NCI-H187 treated with DMSO at 0.1 percent for 48 hours (cell line): ENCODE measurements around the gene SH3BP4.
"Not testable (repeated sequence)": the region's sequence is repeated elsewhere in the genome, so short reads cannot be mapped to it uniquely, and the experiment has no call there.

ENCODE experiments used
- DNase-seq: peaks from one replicate; lab custom pipeline; 2025; lab: John Stamatoyannopoulos, UW

Gene SH3BP4

DNA sequence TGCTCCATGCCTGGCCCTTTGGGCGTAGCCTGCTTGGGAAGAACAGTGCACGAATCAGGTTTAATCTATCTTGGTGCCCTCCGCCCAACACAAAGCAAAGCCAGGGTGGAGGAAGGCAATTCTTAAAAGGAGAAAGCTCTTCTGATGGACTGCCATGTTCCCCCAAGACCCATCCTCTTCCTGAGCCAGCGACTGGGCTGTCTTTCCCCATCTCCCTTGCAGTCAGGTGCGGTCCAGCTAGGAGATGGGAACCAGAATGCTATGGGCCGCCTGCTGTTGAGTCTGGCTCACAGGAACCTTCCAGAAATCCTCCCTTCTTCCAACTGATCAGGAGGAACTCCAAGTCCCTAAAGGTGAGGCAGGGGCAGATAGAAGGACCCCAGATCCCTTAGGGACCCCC is 105.0 kb downstream of the SH3BP4 start:
- DNase-seq: no peak

DNA sequence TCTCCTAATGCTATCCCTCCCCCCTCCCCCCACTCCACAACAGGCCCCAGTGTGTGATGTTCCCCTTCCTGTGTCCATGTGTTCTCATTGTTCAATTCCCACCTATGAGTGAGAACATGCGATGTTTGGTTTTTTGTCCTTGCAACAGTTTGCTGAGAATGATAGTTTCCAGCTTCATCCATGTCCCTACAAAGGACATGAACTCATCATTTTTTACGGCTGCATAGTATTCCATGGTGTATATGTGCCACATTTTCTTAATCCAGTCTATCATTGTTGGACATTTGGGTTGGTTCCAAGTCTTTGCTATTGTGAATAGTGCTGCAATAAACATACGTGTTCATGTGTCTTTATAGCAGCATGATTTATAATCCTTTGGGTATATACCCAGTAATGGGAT is 105.8 kb downstream of the SH3BP4 start:
- not testable (repeated sequence) for DNase-seq

DNA sequence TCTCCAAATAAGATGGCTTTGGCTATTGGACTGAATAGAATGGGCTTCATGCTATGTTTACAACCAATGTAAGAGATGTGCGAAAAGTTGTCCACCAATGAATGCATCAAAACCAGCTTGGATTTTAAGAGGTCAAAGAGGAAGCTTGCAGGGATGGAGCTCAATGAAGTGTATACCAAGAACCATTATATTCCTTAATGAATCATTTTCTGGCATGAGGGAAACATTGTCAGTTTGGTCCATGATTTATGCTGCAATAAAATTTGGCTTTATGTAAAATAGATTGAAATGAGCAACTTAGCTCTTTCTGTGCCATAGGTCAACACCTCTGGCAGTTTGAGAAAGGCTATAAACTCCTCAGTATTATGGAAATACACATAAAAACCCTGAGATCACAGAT is 107.3 kb downstream of the SH3BP4 start:
- no peak for DNase-seq

DNA sequence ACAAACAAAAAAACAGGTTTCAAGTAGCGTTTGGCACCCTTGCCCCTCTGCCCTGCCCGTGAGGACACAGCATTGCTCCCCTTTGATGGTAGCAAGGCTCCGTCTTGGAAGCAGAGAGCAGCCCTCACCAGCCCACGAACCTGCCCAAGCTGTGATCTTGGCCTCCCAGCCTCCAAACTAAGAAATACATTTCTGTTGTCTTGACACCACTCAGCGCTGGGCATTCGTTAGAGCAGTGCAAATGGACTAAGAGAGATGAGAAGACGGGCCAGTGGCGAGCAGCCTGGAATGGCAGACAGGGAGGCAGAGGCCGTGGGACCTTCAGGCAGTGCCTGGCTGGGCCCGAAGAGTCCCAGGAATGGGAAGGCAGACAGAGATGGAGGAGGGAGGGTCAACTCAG is 109.8 kb downstream of the SH3BP4 start:
- DNase-seq: no peak

DNA sequence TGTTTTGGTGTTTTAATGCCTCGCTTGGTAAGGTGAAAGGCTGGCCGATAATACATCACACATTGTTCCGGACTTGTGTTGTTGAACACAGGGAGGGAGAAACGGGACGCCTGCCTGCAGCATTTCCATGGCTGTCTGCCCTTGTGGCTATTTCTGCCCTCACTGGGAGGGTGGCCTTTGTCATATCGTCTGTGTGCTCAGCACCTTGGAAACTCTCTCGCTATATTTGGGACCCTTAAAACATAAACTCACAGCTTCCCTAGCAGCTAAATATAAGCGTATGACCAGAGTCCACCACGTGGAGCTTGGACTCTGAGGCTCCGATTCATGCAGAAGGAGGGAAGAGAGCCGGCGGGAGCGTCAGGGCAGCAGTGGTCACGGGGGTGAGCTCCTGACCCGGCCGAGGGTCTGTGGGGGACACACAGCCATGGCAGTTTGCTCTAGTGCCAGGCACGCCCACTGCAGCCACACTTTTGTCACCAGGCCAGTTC is 111.7 kb downstream of the SH3BP4 start:
- DNase-seq: no peak

DNA sequence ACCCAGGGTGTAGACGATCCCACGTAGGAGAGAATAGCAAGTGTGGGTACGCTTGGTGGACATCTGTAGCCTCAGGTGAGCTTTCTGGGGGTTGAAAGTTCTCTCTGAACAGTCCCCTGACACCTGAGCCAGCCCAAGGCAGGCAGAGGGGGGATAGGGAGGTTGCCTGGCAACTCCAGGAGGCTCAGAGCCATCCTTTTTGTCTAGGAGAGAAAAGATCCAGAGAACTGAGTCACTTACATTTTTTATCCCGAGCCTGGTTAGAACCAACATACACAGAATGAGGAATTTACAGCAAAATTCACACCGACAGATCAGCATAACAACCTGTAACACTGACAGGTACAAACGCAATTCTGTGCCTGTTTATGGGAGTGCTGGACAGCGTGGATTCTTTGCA is 113.2 kb downstream of the SH3BP4 start:
- no peak for DNase-seq

DNA sequence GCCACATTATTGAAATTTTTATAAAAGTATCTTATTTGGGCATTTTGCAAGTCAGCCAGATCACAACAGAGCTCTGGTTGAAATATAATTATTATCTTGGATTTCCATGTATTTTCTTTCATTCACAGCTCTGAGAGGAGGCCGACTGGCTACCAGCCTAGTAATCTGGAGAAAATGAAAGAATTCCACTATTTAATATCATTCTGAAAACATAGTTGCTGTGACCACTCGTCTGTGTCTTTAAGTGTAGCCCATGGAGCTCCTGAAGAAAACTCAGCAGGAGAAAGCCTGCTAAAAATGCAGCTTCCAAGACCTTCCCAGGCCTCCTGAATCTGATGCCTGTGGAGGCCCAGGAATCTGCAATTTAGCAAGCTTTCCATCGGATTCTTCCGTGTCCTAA is 114.7 kb downstream of the SH3BP4 start:
- no peak for DNase-seq

DNA sequence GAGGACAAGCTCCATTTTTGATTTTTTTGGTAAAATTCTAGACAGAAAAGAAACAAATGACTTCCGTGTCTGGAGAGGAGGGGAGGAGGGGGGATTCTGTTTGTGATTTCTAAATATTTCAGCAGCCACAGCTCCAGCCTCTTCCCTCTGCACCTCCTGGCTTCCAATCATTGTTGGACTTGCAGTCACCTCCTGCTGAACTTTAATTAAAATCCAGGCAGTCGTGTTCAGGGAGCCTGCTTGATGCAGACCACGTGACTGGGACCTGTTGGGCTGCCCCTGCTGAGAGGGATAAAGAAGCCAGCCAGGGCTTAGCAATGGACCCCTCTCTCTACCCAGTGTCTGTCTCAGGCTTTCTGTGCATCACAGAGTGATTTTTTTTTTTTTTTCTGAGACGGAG is 115.1 kb downstream of the SH3BP4 start:
- no peak for DNase-seq

DNA sequence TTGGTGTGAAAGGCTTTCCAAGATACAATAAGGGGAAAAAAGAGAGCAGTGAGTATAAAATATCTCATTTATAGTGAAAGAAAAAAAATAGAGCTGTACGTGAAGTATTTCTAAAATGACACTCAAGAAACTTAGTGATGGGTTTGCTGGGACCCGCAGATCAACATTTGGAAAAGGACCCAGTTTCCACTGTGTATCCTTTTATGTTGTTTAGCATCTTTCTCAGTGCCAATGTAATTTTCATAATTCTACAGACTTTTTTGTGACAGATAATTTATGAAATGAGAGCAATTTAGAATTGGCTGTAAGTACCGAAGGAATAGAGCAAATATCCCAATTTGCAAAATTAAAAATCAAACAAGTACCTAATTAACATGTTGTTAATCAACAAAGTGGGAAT is 116.9 kb downstream of the SH3BP4 start:
- no peak for DNase-seq

DNA sequence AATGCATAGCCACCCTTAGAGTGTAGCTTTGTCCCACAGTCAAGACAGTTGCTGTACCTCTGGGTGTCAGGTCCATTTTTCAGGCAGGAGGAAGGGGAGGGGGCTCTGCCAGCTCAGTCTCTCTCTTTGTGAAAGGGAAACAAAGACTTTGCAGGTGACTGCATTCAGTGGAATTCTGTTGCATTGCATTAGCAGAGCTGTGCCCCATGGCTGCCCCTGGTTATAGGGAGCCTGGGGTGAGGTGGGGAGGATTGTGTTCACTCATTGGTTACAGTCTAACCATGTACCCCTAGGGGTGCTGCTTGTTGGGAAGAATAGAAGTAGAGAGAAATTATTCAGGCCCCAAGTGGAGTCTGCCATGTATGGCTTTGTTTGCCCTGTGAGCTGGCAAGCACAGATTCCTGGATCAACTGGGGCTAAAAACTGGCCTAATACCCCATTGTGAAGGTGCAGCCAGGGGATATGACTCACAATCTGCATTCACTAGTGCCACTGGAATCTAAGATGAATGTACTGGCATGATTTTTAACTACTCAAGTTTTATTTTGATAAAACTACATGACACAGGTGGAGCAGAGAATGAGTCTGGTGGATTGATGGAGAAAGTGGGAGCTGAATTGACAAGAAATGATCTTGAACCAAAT is 118.4 kb downstream of the SH3BP4 start:
- no peak for DNase-seq

DNA sequence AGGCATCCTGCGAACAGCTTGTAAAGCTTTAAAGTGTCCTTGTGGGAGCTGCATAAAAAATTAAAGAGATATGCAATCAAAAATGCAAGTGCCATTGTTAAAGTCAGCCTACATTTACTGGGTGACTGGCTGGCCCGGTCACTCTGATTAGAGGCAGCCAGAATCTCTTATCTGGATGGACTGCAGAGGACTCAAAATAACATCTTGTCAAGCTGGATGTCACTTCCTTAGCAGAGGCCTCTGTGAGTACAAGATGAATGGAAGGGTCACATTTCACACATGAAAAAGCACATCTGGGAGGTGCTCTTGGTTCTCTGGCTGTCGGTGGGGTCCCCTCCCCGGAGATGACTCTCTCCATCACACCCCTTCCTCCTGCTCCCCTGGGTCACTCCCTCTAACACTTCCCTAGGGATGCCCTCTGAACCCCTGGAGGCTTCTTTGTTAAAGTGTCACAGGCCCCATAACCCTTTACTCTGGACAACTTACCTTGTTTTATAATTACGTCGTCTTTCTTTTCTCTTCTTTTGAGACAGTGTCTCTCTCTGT is 122.1 kb downstream of the SH3BP4 start:
- no peak for DNase-seq

DNA sequence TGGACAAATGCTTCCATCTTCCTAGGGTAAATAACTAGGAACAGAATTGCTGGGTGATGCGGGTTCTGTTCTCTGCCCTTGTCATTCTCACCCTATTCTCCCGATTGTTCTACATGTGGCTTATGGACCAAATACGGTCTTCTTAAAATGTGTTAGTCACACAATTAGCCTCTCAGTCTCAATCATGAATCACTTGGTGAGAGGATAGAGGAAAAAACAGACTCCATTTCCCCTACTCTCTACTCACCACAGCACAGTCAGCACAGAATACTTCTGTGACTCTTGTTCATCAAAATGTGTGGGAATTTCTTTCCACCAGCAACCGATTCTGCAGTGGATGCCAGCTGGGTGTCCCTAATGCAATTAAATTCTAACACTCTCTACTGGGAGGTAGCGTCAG is 125.2 kb downstream of the SH3BP4 start:
- no peak for DNase-seq

DNA sequence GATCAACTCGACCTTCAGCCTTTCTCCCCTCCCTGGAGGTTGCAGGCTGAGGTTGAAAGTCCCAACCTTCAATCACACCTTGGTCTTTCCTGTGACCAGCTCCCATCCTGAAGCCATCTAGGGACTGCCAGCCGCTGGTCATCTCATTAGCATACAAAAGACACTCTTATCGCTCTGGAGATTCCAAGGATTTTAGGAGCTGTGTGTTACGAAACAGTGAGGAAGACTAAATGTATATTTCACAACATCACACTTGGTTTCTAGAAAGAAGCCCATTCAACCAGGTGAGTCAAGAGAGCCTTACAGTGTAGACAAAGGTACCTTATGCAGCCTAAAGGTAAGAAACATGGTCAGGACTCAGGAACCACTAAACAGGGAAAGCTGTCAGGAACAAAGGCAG is 126.4 kb downstream of the SH3BP4 start:
- no peak for DNase-seq

DNA sequence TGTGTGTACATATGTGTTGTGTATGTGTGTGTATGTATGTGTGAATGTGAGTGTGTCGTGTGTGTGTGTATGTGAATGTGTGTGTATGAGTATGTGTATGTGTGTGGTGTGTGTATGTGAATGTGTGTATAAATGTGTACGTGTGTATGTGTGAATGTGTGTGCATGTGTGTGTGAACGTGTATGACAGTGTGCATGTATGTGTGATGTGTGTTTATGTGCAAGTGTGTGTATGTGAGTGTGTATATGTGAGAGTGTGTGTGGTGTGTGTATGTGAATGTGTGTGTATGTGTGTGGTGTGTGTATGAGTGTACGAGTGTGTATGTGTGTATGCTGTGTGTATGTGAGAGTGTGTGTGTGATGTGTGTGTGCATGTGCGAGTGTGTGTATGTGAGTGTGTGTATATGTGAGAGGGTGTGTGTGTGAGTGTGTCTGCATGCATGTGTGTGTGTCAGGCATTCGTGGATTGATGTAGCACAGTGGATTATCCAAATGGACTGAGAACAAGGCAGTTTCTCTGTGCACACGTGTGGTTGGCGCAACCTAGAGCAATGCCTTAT is 127.2 kb downstream of the SH3BP4 start:
- DNase-seq: no peak

DNA sequence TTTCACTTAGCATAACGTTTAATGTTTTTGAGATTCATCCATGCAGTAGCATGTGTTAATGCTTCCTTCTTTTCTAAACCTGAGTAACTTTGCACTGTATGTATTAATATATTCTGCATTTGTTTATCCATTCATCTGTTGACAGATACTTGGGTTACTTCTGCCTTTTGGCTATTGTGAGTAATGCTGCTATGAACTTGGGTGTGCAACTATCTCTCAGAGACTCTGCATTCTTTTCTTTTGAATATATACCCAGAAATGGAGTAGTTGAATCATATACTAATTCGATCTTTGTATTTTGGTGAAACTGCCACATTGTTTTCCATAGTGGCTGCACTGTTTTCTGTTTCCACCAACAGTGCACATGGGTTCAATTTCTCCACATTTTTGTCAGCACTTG is 128.3 kb downstream of the SH3BP4 start:
- no peak for DNase-seq

DNA sequence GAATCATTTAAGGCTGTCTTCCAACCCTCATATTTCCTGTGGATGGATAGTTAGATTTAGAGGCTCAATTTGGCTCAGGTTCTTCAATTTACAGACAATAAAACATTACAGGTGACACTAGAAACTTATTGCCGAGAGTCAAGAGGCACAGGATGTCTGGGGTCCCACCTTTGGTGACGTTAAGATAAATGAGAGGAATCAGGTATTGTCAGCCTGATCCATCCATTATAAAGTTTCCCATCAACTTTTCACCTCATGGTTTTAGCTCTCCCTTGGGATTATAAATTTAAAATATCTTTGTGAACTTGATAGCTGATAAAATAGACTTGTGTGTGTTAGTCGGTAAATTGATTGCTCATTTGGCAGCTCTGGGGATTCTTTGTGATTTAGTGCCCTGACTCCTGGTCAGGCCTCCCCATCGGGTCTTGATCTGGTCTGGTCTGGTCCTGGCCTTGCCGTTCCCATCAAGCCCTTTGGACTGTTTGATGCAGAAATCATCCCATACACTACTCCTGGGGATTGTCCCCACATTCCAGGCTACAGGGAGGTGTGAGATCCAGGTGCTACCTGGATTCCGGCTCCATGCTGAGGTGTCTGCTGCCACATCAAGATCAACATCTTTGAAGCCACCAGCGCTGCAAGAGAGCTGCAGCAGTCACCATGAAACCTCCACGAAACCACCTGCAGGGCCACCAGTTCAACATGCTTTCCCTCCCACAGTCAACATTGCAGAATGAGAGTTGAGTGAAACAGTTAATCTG is 130.9 kb downstream of the SH3BP4 start:
- DNase-seq: no peak

DNA sequence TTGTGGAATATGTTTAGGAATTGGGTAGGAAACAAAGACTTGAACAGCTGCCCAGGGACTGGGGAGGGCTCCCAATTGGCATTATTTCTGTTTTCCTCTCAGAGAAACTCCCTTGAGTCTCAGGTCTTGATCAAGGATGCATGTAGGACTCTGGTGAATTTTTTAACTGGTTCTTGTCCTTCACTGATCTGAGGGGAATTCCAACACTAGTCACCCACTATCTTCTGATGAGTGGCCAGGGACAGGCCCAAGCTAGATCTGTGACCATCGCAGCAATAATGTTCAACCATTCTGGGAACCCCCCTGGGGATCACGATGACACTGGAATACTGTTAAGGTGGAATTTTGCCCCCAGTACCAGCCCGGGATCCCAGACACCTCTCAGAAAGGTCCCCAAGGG is 132.0 kb downstream of the SH3BP4 start:
- DNase-seq: no peak

DNA sequence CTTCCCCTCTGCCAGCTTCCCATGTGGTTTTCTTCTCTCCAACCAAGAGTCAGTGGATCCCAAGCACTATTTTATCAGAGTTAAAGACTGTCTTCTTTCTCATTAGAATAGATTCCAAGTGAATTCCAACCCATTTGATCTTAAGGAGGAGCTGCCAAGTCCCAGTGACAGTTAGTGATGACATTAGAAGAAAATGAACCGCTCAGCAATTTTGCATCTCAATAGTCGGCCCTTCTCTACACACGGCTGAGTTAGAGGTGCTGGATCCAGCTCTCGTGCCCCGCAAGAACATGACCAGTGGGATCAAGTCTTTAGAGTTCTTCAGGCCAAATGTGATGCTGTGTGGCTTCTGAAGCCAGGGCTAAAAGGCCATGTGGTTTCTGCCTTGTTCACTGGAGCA is 132.6 kb downstream of the SH3BP4 start:
- no peak for DNase-seq

DNA sequence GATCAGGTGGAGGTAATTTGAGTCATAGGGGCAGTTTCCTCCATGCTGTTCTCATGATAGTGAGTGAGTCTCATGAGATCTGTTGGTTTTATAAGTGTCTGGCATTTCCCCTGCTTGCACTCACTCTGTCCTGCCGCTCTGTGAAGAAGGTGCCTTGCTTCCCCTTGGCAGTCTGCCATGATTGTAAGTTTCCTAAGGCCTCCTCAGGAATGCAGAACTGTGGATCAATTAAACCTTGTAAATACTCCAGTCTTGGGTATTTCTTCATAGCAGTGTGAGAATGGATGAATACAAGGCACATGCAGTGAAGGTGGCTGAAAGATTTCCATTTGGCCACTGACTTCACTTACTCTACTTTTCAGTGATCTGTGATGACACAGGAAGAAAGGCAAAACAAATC is 133.7 kb downstream of the SH3BP4 start:
- no peak for DNase-seq

DNA sequence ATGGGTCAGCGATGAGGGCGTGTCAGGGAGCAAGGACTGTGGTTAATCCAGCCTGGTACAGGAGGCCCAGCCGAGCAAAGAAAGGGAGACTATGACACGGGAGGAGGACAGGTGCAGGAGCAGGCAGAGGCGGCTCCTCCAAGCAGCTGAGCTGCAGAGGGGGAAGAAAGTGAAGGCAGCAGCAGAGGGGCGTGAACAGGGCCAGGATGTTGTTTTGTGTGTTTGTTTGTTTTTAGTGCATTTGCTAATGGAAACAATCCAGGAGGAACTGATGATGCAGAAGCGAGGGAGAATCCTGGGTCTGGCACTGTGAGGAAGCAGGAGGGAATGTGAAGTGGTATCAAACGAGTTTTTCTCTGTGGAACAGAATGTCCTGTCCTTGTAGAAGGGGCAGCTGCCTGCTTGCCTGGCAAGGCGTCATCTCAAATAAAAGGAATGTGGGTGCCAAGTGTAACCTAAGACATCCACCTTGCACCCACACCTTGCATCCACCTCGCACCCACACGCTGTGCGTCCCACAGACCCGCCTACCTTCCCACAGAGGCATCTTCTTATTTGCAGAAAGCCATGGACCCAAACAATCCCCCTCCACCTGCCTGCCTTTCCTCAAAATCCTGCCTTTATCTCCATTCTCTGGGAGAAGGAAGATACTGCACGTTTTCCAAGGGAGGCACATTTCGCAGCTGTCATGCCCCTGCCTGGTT is 134.8 kb downstream of the SH3BP4 start:
- DNase-seq: no peak

DNA sequence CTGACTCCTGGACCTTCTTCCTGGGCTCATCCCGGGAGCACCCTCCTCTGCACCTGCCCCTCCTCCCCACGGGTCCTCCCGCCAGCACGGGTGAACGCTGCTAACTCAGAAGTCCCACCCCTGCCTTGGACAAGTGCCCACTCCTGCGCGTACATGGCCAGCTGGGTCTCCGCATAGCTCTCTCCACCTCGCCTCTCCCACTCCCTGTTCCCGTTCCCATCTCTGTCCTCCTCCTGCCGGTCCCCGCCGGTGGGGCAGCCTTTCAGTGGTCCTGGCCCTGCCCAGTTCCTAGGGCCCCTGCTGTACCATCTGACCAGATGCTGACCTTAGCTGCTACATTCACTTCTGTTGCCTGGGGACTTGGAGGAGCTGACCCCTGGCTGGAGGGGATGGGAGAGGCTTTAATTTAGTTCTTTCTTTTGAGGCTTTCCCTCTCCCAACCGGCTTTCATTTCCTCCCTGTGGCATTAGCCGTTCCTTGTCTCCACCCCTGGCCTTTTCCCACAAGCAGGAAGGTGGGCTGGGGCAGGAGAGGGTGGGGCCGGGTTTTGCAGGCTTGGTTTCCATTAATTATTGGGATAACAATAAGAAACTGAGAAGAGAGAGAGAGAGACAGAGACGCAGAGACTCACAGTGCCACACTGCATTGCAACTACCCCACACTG is 136.1 kb downstream of the SH3BP4 start:
- no peak for DNase-seq

DNA sequence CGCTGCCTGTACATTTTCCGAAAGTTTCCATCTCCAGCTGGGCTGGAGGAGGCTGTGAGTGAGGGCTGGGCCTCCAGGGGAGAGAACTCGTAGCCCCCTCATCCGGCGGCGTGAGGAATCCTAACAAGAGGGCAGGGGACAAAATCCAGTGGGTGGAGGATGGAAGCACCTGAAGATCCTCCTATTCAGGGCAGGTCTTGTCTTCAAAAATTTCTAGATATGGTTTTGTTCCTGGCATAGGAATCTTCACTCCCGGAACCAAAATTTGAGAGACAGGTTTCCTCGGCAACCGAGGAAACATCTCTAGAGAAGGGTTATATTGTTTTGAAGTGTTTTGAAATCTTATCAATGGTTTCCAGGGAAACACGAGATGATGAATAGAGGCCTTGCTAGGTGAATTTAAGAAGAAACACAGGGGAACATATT is 136.7 kb downstream of the SH3BP4 start:
- no peak for DNase-seq
